ENCODE measurements around the gene MED16. TPM values are rescaled to one million over a fixed set of nuclear protein-coding genes. Genes with fewer than 3 reads are reported as not detected.
"Not testable (repeated sequence)": the region's sequence is repeated elsewhere in the genome, so short reads cannot be mapped to it uniquely, and the experiment has no call there.

MED16 gene
- total and polyA plus RNA-seq, 8 donors: 23.0 to 147 (median 35.5) TPM

DNA sequence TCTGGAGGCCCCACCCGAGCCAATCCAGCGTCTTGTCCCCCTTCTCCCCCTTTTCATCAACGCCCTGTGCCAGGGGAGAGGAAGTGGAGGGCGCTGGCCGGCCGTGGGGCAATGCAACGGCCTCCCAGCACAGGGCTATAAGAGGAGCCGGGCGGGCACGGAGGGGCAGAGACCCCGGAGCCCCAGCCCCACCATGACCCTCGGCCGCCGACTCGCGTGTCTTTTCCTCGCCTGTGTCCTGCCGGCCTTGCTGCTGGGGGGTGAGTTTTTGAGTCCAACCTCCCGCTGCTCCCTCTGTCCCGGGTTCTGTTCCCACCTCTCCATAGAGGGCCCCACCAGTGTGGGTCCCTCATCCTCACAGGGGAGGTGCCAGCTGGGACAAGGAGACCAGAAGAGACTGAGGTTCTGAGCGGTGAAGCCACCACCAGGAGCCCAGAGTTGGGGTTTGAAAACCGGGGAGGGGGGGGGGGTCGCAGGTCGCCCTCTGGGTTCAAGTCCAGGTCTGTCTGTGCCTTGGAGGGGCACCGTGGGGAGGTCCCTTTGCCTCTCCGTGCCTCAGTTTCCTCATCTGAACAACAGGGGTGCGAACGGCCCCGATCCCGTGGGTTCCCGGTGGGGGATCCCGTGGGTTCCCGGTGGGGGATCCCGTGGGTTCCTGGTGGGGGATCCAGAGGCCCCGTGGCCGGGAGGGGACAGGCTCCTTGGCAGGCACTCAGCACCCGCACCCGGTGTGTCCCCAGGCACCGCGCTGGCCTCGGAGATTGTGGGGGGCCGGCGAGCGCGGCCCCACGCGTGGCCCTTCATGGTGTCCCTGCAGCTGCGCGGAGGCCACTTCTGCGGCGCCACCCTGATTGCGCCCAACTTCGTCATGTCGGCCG is 40.6 kb downstream of the MED16 start, which contains the start of gene ELANE:
ELANE (plus strand) TSS at position 168 of the 878 bp plus-strand sequence; CDS start at position 194, 26 bp downstream.
- TF ChIP-seq, protein P1, sequence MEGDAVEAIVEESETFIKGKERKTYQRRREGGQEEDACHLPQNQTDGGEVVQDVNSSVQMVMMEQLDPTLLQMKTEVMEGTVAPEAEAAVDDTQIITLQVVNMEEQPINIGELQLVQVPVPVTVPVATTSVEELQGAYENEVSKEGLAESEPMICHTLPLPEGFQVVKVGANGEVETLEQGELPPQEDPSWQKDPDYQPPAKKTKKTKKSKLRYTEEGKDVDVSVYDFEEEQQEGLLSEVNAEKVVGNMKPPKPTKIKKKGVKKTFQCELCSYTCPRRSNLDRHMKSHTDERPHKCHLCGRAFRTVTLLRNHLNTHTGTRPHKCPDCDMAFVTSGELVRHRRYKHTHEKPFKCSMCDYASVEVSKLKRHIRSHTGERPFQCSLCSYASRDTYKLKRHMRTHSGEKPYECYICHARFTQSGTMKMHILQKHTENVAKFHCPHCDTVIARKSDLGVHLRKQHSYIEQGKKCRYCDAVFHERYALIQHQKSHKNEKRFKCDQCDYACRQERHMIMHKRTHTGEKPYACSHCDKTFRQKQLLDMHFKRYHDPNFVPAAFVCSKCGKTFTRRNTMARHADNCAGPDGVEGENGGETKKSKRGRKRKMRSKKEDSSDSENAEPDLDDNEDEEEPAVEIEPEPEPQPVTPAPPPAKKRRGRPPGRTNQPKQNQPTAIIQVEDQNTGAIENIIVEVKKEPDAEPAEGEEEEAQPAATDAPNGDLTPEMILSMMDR (IDR thresholded peaks at IDR 0.05): no peak
- H3K9me3 ChIP-seq: no peaks in the 10 kb centered on the region
- ATAC-seq (no peak), FAIRE-seq (no peak), DNase-seq (peak in 1 of 6 donors; percentile 72)
- peaks cover 0 to 7% (median 0%) of the 10 kb centered on the region in 4 donors for H3K27me3 ChIP-seq
- H3K4me3 ChIP-seq: no peak within 1 kb of the TSS
- intact Hi-C loops (cut with DNase I): no loop called here
- H3K4me1 ChIP-seq: peaks cover 0 to 5% (median 0%) of the 10 kb centered on the region in 3 donors
- no peaks in the 10 kb centered on the region for H3K36me3 ChIP-seq
- peak within 1 kb of the TSS in 1 of 4 donors; percentile 63 for H3K27ac ChIP-seq
- WGBS, 2 donors: 54 to 58% methylated on average over 40 to 55 of the region's 55 CpGs

DNA sequence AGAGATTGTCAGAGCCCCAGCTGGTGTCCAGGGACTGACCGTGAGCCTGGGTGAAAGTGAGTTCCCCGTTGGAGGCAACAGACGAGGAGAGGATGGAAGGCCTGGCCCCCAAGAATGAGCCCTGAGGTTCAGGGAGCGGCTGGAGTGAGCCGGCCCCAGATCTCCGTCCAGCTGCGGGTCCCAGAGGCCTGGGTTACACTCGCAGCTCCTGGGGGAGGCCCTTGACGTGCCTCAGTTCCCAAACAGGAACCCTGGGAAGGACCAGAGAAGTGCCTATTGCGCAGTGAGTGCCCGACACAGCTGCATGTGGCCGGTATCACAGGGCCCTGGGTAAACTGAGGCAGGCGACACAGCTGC is 42.0 kb downstream of the MED16 start:
- H3K27ac ChIP-seq: peak overlapping the region; percentile 45 to 68 (median 60)
- peaks cover 0 to 7% (median 0%) of the 10 kb centered on the region in 4 donors for H3K27me3 ChIP-seq
- H3K9me3 ChIP-seq: no peaks in the 10 kb centered on the region
- H3K4me3 ChIP-seq: no peak overlapping the region
- TF ChIP-seq, protein P1 (IDR thresholded peaks at IDR 0.05): no peak
- peaks cover 0 to 5% (median 0%) of the 10 kb centered on the region in 3 donors for H3K4me1 ChIP-seq
- WGBS, 2 donors: 34 to 50% methylated on average over 13 of the region's 13 CpGs
- FAIRE-seq (no peak), ATAC-seq (no peak), DNase-seq (peak in 1 of 6 donors; percentile 58)
- H3K36me3 ChIP-seq: no peaks in the 10 kb centered on the region
- intact Hi-C loops (cut with DNase I): no loop called here

DNA sequence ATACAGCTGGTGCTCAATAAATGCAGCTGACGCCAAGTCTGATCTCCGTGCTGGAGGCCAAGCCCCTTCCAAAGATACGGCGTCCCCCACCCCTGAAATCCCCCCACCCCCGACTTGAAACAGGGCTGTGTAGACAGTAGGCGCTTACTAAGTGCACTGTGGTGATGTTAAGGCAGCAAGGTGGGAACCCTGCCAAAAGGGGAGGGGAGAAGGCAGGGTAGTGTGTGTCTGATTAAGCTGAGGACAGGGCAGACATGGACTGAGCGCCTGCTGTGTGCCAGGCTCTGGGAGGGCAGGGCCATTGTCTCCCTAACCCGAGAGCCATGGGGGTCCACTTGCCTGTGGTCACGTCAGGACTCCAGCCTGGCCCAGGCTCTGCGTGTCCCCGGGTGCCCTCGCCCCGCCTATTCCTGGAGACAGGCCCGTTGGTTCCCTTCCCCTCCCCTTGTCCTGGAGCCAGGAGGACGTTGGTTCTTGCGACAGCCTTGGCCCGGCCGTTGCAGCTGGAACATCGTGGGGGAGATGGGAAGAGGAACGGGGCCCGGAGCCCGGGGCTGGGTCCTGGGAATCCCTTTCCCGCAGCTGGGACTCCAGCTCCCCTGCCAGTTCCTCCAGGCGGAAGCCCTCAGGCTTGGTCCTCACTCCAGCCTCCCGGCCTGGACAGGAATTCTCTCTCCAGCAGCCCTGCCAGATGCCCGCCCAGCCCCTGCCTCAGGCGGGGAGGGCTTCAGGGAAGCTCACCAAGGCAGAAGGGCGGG is 42.6 kb downstream of the MED16 start:
- Histone ChIP-seq H3K27me3 (peaks cover 0 to 7% (median 0%) of the 10 kb centered on the region in 4 donors), H3K4me3 (no peak overlapping the region), H3K4me1 (peaks cover 0 to 5% (median 0%) of the 10 kb centered on the region in 3 donors), H3K36me3 (no peaks in the 10 kb centered on the region), H3K9me3 (no peaks in the 10 kb centered on the region), H3K27ac (peak overlapping the region; percentile 45 to 68 (median 60))
- peak; percentile 92 to 94 (median 92) for ATAC-seq
- peak; percentile 78 to 93 (median 88) for DNase-seq
- FAIRE-seq: no peak
- WGBS, 2 donors: 15 to 17% methylated on average over 27 to 28 of the region's 28 CpGs
- TF ChIP-seq, protein P1 (IDR thresholded peaks at IDR 0.05): no peak
- intact Hi-C loops (cut with DNase I): no loop called here

DNA sequence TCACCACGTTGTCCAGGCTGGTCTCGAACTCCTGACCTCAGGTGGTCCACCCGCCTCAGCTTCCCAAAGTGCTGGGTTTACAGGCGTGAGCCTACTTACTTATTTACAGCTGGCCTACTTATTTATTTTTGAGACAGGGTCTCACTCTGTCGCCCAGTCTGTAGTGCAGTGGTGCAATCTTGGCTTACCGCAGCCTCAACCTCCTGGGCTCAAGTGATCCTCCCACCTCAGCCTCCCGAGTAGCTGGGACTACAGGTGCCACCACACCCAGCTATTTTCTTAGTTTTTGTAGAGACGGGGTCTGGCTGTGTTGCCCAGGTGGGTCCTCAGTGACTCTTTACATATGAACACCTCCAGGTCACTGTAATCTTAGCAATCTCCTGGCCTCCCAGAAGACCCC is 43.8 kb downstream of the MED16 start:
- FAIRE-seq, H3K27me3 ChIP-seq: not testable (repeated sequence)

DNA sequence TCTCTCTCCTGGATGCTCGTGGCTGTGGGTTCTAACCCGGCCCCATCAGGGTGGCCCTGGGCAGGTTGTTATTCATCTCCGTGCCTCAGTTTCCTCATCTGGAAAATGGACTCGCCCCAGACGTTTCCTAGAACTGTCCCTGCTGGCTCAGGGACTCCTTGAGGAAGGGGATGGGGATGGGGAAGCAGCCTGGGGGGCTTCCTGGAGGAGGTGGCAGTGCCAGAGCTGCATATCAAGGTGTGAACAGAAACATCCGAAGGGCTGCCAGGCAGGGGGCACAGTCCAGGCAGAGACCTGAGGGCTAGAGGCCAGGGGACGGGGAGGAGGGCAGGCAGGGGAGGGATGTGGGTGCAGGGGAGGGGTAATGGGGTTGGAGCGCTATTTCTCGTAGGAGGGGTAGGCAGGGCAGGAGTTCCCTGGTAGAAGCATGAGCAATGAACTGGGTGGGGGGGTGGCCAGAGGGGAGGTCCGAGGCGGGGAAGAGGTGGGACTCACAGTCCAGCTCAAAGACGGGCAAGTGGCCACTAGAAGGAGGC is 44.5 kb downstream of the MED16 start:
- Histone ChIP-seq H3K4me1 (peaks cover 0 to 10% (median 5%) of the 10 kb centered on the region in 3 donors), H3K36me3 (no peaks in the 10 kb centered on the region), H3K27ac (no peak overlapping the region), H3K9me3 (no peaks in the 10 kb centered on the region), H3K4me3 (no peak overlapping the region), H3K27me3 (peaks cover 0 to 7% (median 0%) of the 10 kb centered on the region in 4 donors)
- intact Hi-C loops (cut with DNase I): no loop called here
- TF ChIP-seq, protein P1 (IDR thresholded peaks at IDR 0.05): no peak
- DNase-seq (no peak), ATAC-seq (no peak), FAIRE-seq (no peak)
- WGBS, 2 donors: 35 to 43% methylated on average over 12 of the region's 12 CpGs

More for the DNA sequence above, 43.8 kb downstream of the MED16 start:
- DNase-seq; H3K4me3 ChIP-seq; H3K27ac ChIP-seq; H3K36me3 ChIP-seq; intact Hi-C loops (cut with DNase I); H3K4me1 ChIP-seq; ATAC-seq; H3K9me3 ChIP-seq: not testable (repeated sequence)
- WGBS, 2 donors: 75 to 87% methylated on average over 8 of the region's 8 CpGs

Data from pancreas (tissue), 10 donors.